GM23338 (cell line): ENCODE data around the gene DOP1A. TPM values are rescaled to one million over a fixed set of nuclear protein-coding genes. Genes with fewer than 3 reads are reported as not detected.
A peak's percentile ranks its signal among the peaks of the same experiment; 100 is the strongest.

Experiments used
- ATAC-seq: fragments of 200-7000 bp; cut with Tn5 transposase; 3 replicates; pipeline ENCODE4 v1.9.1; 2020
- DNase-seq: peaks from one replicate; pipeline ENCODE4 v3.0.0-alpha.2; 2015; ENCODE audit warnings: low spot score
- H2AFZ ChIP-seq: fragments of 200-600 bp; sonication (generic); 2 replicates; pipeline ENCODE4 v1.8.0; 2016; ENCODE audit warnings: antibody characterized with exemption, mild to moderate bottlenecking, moderate library complexity
- H3F3A ChIP-seq: fragments of 200-600 bp; sonication (generic); replicated peaks from 2 replicates; pipeline ENCODE4 v1.8.0; 2017; ENCODE audit warnings: antibody characterized with exemption, mixed run types, low read depth
- H3K27ac ChIP-seq: fragments of 200-600 bp; sonication (generic); 2 replicates; pipeline ENCODE4 v1.6.1; 2016; ENCODE audit warnings: low read depth
- H3K27me3 ChIP-seq: fragments of 200-600 bp; sonication (generic); 2 replicates; pipeline ENCODE4 v1.8.0; 2016; ENCODE audit warnings: mild to moderate bottlenecking, mixed run types, moderate library complexity; ENCODE audit not compliant: insufficient read depth
- H3K36me3 ChIP-seq: fragments of 200-600 bp; sonication (generic); 2 replicates; pipeline ENCODE4 v1.8.0; 2016; ENCODE audit warnings: mild to moderate bottlenecking; ENCODE audit not compliant: insufficient read depth
- H3K4me1 ChIP-seq: fragments of 200-600 bp; sonication (generic); 2 replicates; pipeline ENCODE4 v1.8.0; 2016; ENCODE audit warnings: mild to moderate bottlenecking, moderate library complexity; ENCODE audit not compliant: insufficient read depth
- H3K4me2 ChIP-seq: fragments of 200-600 bp; sonication (generic); 2 replicates; pipeline ENCODE4 v1.7.1; 2017; ENCODE audit warnings: mixed run types
- H3K4me3 ChIP-seq: fragments of 200-600 bp; sonication (generic); 2 replicates; pipeline ENCODE4 v1.6.1; 2016; ENCODE audit warnings: mixed run types
- H3K79me2 ChIP-seq: fragments of 200-600 bp; sonication (generic); replicated peaks from 2 replicates; pipeline ENCODE4 v1.8.0; 2017; ENCODE audit warnings: mild to moderate bottlenecking; ENCODE audit not compliant: insufficient read depth
- H3K9me2 ChIP-seq: fragments of 200-600 bp; sonication (generic); 2 replicates; pipeline ENCODE4 v1.8.0; 2017; ENCODE audit not compliant: insufficient read depth
- H4K20me1 ChIP-seq: fragments of 200-600 bp; sonication (generic); replicated peaks from 2 replicates; pipeline ENCODE4 v1.8.0; 2017; ENCODE audit warnings: mild to moderate bottlenecking; ENCODE audit not compliant: insufficient read depth
- H3K27ac Mint-ChIP-seq: 2 replicates; pipeline ENCODE4 v1.8.0; 2020; ENCODE audit warnings: inconsistent platforms, mild to moderate bottlenecking, moderate library complexity, mixed read lengths
- H3K27me3 Mint-ChIP-seq: 3 replicates; pipeline ENCODE4 v1.8.0; 2022; ENCODE audit warnings: low read depth, mild to moderate bottlenecking, moderate library complexity, mixed read lengths, inconsistent platforms; ENCODE audit not compliant: insufficient read depth, poor library complexity
- H3K36me3 Mint-ChIP-seq: 3 replicates; pipeline ENCODE4 v1.8.0; 2021; ENCODE audit warnings: low read depth, mild to moderate bottlenecking, inconsistent platforms, moderate library complexity, mixed read lengths
- H3K4me1 Mint-ChIP-seq: 3 replicates; pipeline ENCODE4 v1.8.0; 2020; ENCODE audit warnings: mild to moderate bottlenecking, inconsistent platforms, mixed read lengths
- H3K4me3 Mint-ChIP-seq: 3 replicates; pipeline ENCODE4 v1.8.0; 2021; ENCODE audit warnings: moderate library complexity, mild to moderate bottlenecking, inconsistent platforms, mixed read lengths
- H3K9me3 Mint-ChIP-seq: 3 replicates; pipeline ENCODE4 v1.8.0; 2020; ENCODE audit warnings: moderate library complexity, mild to moderate bottlenecking, inconsistent platforms, mixed read lengths
- CTCF ChIP-seq, 2 experiments: fragments of 200-600 bp in 1 of 2; sonication (generic) in 1 of 2; conservative IDR thresholded peaks; 2 replicates each; pipeline versions ENCODE4 v1.5.1 to v1.6.1; 2016 to 2017; ENCODE audit warnings: antibody characterized with exemption in 2 of 2, low read depth in 2 of 2, mild to moderate bottlenecking in 2 of 2, moderate library complexity in 1 of 2
- ETS1 ChIP-seq: IDR thresholded peaks from 2 replicates; pipeline ENCODE4 v1.6.1; 2016; ENCODE audit warnings: antibody characterized with exemption
- EZH2 ChIP-seq: fragments of 200-600 bp; sonication (generic); IDR thresholded peaks from one replicate; pipeline ENCODE4 v1.8.0; 2017; ENCODE audit warnings: antibody characterized with exemption, mild to moderate bottlenecking, low read depth; ENCODE audit not compliant: unreplicated experiment
- EZH2phosphoT487 ChIP-seq: fragments of 200-600 bp; sonication (generic); IDR thresholded peaks from one replicate; pipeline ENCODE4 v1.8.1; 2018; ENCODE audit warnings: antibody characterized with exemption; ENCODE audit not compliant: unreplicated experiment
- NANOG ChIP-seq: IDR thresholded peaks from 2 replicates; pipeline ENCODE4 v1.6.1; 2016; ENCODE audit warnings: antibody characterized with exemption, borderline replicate concordance
- POLR2AphosphoS5 ChIP-seq: IDR thresholded peaks from 2 replicates; pipeline ENCODE4 v1.6.1; 2016; ENCODE audit warnings: antibody characterized with exemption, low read depth
- STAT1 ChIP-seq: IDR thresholded peaks from one replicate; pipeline ENCODE4 v1.6.1; 2016; ENCODE audit warnings: antibody characterized with exemption; ENCODE audit not compliant: unreplicated experiment
- polyA plus RNA-seq: library from polyadenylated mRNA; unstranded; fragments of >200 nt; fragmentation: Nextera tagmentation; extraction: Ambion mirVana; gene quantifications from 2 replicates; pipeline ENCODE4 v1.2.1, GENCODE V29; 2016
- total RNA-seq: library from RNA; depleted of rRNA; stranded (reverse); fragments of >200 nt; shearing (Covaris generic); gene quantifications from 2 replicates; pipeline ENCODE4 v1.2.3, GENCODE V29; 2014
- TF ChIP-seq, protein P1 (sequence below): IDR thresholded peaks from one replicate; pipeline ENCODE4 v1.6.1; 2018; ENCODE audit warnings: antibody characterized with exemption; ENCODE audit not compliant: unreplicated experiment
- TF ChIP-seq, protein P2 (sequence below): fragments of 250-450 bp; sonication (Bioruptor Pico); IDR thresholded peaks from 2 replicates; pipeline ENCODE4 v1.5.0; 2020; ENCODE audit warnings: mild to moderate bottlenecking, moderate library complexity

Gene DOP1A
- total and polyA plus RNA-seq, 2 experiments from 2014 or later = 3.9 to 18.6 TPM

DNA sequence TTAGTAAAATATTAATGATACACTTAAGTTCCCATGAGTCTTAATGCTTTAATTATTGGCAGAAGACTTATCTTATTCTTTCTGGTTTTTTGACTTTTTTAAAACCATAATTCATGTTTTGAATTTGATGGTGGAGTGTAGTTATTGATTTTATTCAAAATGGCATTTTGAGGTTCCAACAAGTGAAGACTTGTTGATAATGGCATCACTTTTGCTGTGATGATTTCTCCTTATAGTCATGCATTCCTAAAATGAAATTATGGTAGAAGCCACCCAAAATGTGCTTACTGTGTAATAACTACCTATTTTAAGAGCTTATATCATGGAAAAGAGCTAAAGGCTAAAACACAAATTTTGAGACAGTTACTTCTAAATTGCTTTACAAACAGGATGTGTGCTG, 2.2 kb downstream of the DOP1A start:
- Histone ChIP-seq H3K4me1 (peaks cover 27% of the 10 kb centered on the region), H4K20me1 (no peaks in the 10 kb centered on the region), H3K79me2 (peaks cover 57% of the 10 kb centered on the region), H3K4me3 (0 out of 2 replicates have a peak overlapping the region, but pooled peaks have one; percentile 9), H3K27ac (no peak overlapping the region), H3K4me2 (peak overlapping the region; percentile 75), H2AFZ (no peak overlapping the region), H3K9me2 (no peaks in the 10 kb centered on the region), H3K36me3 (no peaks in the 10 kb centered on the region), H3F3A (no peaks in the 10 kb centered on the region), H3K27me3 (no peaks in the 10 kb centered on the region)
- H3K27ac Mint-ChIP-seq = peak overlapping the region; percentile 70; the same call in 1 of the 2 replicates
- ATAC-seq (no peak), DNase-seq (no peak)
- peaks cover 6% of the 10 kb centered on the region for H3K27me3 Mint-ChIP-seq
- H3K36me3 Mint-ChIP-seq = no peaks in the 10 kb centered on the region
- no peak for TF ChIP-seq CTCF (conservative IDR thresholded peaks at IDR 0.05; ENCODE audit: low read depth in 2 of 2)
- TF ChIP-seq EZH2 = no peak
- TF ChIP-seq POLR2AphosphoS5 = no peak
- TF ChIP-seq EZH2phosphoT487 = no peak
- TF ChIP-seq ETS1 = no peak
- no peak for TF ChIP-seq NANOG
- TF ChIP-seq, protein P1, sequence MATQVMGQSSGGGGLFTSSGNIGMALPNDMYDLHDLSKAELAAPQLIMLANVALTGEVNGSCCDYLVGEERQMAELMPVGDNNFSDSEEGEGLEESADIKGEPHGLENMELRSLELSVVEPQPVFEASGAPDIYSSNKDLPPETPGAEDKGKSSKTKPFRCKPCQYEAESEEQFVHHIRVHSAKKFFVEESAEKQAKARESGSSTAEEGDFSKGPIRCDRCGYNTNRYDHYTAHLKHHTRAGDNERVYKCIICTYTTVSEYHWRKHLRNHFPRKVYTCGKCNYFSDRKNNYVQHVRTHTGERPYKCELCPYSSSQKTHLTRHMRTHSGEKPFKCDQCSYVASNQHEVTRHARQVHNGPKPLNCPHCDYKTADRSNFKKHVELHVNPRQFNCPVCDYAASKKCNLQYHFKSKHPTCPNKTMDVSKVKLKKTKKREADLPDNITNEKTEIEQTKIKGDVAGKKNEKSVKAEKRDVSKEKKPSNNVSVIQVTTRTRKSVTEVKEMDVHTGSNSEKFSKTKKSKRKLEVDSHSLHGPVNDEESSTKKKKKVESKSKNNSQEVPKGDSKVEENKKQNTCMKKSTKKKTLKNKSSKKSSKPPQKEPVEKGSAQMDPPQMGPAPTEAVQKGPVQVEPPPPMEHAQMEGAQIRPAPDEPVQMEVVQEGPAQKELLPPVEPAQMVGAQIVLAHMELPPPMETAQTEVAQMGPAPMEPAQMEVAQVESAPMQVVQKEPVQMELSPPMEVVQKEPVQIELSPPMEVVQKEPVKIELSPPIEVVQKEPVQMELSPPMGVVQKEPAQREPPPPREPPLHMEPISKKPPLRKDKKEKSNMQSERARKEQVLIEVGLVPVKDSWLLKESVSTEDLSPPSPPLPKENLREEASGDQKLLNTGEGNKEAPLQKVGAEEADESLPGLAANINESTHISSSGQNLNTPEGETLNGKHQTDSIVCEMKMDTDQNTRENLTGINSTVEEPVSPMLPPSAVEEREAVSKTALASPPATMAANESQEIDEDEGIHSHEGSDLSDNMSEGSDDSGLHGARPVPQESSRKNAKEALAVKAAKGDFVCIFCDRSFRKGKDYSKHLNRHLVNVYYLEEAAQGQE = no peak
- no peak for TF ChIP-seq STAT1
- H3K4me3 Mint-ChIP-seq = peak overlapping the region; percentile 93; the same call in 2 of the 3 replicates
- H3K9me3 Mint-ChIP-seq = no peaks in the 10 kb centered on the region
- H3K4me1 Mint-ChIP-seq = peaks cover 39% of the 10 kb centered on the region

GRCh38 chr6:83071023-83071422, 3.6 kb downstream of the DOP1A start:
- Histone ChIP-seq H4K20me1 (no peaks in the 10 kb centered on the region), H3K27me3 (no peaks in the 10 kb centered on the region), H3K4me3 (no peak overlapping the region), H2AFZ (no peak overlapping the region), H3K4me1 (peaks cover 23% of the 10 kb centered on the region), H3K4me2 (peak overlapping the region; percentile 44; the same call in 1 of the 2 replicates), H3K79me2 (peaks cover 50% of the 10 kb centered on the region), H3K9me2 (no peaks in the 10 kb centered on the region), H3K27ac (no peak overlapping the region; the same call in 1 of the 2 replicates), H3K36me3 (no peaks in the 10 kb centered on the region), H3F3A (no peaks in the 10 kb centered on the region)
- DNase-seq (peak; percentile 17), ATAC-seq (no peak)
- H3K9me3 Mint-ChIP-seq = no peaks in the 10 kb centered on the region
- H3K36me3 Mint-ChIP-seq = peaks cover 8% of the 10 kb centered on the region; the same call in 2 of the 3 replicates
- peaks cover 2% of the 10 kb centered on the region for H3K27me3 Mint-ChIP-seq
- H3K27ac Mint-ChIP-seq = peak overlapping the region; percentile 91
- TF ChIP-seq POLR2AphosphoS5 (no peak), STAT1 (no peak)
- TF ChIP-seq, protein P2, sequence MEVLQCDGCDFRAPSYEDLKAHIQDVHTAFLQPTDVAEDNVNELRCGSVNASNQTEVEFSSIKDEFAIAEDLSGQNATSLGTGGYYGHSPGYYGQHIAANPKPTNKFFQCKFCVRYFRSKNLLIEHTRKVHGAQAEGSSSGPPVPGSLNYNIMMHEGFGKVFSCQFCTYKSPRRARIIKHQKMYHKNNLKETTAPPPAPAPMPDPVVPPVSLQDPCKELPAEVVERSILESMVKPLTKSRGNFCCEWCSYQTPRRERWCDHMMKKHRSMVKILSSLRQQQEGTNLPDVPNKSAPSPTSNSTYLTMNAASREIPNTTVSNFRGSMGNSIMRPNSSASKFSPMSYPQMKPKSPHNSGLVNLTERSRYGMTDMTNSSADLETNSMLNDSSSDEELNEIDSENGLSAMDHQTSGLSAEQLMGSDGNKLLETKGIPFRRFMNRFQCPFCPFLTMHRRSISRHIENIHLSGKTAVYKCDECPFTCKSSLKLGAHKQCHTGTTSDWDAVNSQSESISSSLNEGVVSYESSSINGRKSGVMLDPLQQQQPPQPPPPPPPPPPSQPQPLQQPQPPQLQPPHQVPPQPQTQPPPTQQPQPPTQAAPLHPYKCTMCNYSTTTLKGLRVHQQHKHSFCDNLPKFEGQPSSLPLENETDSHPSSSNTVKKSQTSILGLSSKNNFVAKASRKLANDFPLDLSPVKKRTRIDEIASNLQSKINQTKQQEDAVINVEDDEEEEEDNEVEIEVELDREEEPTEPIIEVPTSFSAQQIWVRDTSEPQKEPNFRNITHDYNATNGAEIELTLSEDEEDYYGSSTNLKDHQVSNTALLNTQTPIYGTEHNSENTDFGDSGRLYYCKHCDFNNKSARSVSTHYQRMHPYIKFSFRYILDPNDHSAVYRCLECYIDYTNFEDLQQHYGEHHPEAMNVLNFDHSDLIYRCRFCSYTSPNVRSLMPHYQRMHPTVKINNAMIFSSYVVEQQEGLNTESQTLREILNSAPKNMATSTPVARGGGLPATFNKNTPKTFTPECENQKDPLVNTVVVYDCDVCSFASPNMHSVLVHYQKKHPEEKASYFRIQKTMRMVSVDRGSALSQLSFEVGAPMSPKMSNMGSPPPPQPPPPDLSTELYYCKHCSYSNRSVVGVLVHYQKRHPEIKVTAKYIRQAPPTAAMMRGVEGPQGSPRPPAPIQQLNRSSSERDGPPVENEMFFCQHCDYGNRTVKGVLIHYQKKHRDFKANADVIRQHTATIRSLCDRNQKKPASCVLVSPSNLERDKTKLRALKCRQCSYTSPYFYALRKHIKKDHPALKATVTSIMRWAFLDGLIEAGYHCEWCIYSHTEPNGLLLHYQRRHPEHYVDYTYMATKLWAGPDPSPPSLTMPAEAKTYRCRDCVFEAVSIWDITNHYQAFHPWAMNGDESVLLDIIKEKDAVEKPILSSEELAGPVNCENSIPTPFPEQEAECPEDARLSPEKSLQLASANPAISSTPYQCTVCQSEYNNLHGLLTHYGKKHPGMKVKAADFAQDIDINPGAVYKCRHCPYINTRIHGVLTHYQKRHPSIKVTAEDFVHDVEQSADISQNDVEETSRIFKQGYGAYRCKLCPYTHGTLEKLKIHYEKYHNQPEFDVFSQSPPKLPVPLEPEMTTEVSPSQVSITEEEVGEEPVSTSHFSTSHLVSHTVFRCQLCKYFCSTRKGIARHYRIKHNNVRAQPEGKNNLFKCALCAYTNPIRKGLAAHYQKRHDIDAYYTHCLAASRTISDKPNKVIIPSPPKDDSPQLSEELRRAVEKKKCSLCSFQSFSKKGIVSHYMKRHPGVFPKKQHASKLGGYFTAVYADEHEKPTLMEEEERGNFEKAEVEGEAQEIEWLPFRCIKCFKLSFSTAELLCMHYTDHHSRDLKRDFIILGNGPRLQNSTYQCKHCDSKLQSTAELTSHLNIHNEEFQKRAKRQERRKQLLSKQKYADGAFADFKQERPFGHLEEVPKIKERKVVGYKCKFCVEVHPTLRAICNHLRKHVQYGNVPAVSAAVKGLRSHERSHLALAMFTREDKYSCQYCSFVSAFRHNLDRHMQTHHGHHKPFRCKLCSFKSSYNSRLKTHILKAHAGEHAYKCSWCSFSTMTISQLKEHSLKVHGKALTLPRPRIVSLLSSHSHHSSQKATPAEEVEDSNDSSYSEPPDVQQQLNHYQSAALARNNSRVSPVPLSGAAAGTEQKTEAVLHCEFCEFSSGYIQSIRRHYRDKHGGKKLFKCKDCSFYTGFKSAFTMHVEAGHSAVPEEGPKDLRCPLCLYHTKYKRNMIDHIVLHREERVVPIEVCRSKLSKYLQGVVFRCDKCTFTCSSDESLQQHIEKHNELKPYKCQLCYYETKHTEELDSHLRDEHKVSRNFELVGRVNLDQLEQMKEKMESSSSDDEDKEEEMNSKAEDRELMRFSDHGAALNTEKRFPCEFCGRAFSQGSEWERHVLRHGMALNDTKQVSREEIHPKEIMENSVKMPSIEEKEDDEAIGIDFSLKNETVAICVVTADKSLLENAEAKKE (CRISPR knock-in tag) = no peak
- H3K4me1 Mint-ChIP-seq = peaks cover 35% of the 10 kb centered on the region
- peak overlapping the region; percentile 8; the same call in 1 of the 3 replicates for H3K4me3 Mint-ChIP-seq
